Measurements from ENCODE around the gene SNCB. TPM values are rescaled to one million over a fixed set of nuclear protein-coding genes. Genes with fewer than 3 reads are reported as not detected.

Gene SNCB
- total RNA-seq, 1 experiment from 2014 or later: 6.8 TPM

DNA sequence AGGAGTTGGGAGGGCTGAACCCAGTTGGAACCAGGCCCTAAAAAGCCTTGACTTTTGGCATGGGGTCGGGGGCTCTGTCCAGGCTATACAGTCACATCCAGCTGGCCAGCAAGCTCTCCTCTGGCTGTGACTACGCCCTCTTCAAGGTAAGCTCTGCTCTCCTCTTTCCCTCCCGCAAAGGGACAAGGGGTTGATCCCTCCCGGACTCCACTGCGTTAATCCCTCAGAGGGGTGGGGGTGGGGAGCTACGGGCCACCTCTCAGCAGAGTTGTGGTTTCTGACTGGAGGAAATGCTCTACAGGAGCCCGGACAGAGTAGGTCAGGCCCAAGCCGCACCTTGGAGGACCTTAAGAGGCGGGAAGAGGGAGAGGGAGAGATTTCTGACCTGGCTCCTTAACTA is 14.0 kb upstream of the SNCB start:
- H3K4me1 Mint-ChIP-seq: peaks cover 30% of the 10 kb centered on the region
- no peak overlapping the region for H3K4me3 Mint-ChIP-seq
- TF ChIP-seq, protein P1, sequence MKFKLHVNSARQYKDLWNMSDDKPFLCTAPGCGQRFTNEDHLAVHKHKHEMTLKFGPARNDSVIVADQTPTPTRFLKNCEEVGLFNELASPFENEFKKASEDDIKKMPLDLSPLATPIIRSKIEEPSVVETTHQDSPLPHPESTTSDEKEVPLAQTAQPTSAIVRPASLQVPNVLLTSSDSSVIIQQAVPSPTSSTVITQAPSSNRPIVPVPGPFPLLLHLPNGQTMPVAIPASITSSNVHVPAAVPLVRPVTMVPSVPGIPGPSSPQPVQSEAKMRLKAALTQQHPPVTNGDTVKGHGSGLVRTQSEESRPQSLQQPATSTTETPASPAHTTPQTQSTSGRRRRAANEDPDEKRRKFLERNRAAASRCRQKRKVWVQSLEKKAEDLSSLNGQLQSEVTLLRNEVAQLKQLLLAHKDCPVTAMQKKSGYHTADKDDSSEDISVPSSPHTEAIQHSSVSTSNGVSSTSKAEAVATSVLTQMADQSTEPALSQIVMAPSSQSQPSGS (CRISPR knock-in tag; IDR thresholded peaks at IDR 0.05; ENCODE audit: borderline replicate concordance, low read depth): no peak
- TF ChIP-seq FOXP1 (CRISPR knock-in tag; IDR thresholded peaks at IDR 0.05; ENCODE audit: borderline replicate concordance): no peak
- no peak for TF ChIP-seq GRHL2 (CRISPR knock-in tag; IDR thresholded peaks at IDR 0.05; ENCODE audit: insufficient replicate concordance, severe bottlenecking)
- no peak for TF ChIP-seq ZNF263 (CRISPR knock-in tag; IDR thresholded peaks at IDR 0.05; ENCODE audit: low read depth)
- no peak for TF ChIP-seq GTF2I (CRISPR knock-in tag; conservative IDR thresholded peaks at IDR 0.05)
- TF ChIP-seq JAZF1 (CRISPR knock-in tag; IDR thresholded peaks at IDR 0.05): no peak
- TF ChIP-seq ETV6 (CRISPR knock-in tag; IDR thresholded peaks at IDR 0.05): no peak
- TF ChIP-seq, protein P2, sequence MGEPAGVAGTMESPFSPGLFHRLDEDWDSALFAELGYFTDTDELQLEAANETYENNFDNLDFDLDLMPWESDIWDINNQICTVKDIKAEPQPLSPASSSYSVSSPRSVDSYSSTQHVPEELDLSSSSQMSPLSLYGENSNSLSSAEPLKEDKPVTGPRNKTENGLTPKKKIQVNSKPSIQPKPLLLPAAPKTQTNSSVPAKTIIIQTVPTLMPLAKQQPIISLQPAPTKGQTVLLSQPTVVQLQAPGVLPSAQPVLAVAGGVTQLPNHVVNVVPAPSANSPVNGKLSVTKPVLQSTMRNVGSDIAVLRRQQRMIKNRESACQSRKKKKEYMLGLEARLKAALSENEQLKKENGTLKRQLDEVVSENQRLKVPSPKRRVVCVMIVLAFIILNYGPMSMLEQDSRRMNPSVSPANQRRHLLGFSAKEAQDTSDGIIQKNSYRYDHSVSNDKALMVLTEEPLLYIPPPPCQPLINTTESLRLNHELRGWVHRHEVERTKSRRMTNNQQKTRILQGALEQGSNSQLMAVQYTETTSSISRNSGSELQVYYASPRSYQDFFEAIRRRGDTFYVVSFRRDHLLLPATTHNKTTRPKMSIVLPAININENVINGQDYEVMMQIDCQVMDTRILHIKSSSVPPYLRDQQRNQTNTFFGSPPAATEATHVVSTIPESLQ (CRISPR knock-in tag; IDR thresholded peaks at IDR 0.05): no peak
- no peak for TF ChIP-seq ZNF671 (CRISPR knock-in tag; IDR thresholded peaks at IDR 0.05)
- TF ChIP-seq, protein P3, sequence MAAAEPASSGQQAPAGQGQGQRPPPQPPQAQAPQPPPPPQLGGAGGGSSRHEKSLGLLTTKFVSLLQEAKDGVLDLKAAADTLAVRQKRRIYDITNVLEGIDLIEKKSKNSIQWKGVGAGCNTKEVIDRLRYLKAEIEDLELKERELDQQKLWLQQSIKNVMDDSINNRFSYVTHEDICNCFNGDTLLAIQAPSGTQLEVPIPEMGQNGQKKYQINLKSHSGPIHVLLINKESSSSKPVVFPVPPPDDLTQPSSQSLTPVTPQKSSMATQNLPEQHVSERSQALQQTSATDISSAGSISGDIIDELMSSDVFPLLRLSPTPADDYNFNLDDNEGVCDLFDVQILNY (CRISPR knock-in tag; IDR thresholded peaks at IDR 0.05): no peak
- TF ChIP-seq NFE2L1 (CRISPR knock-in tag; IDR thresholded peaks at IDR 0.05): no peak
- TF ChIP-seq FOXK1 (CRISPR knock-in tag; IDR thresholded peaks at IDR 0.05): no peak
- TF ChIP-seq PRRX2 (CRISPR knock-in tag; IDR thresholded peaks at IDR 0.05): no peak
- TF ChIP-seq FOXJ3 (CRISPR knock-in tag; IDR thresholded peaks at IDR 0.05; ENCODE audit: borderline replicate concordance): no peak
- no peak for TF ChIP-seq SP1 (CRISPR knock-in tag; conservative IDR thresholded peaks at IDR 0.05)
- no peak for TF ChIP-seq ZNF423 (CRISPR knock-in tag; IDR thresholded peaks at IDR 0.05)
- TF ChIP-seq ZBTB21 (CRISPR knock-in tag; IDR thresholded peaks at IDR 0.05; ENCODE audit: borderline replicate concordance): no peak
- ChIA-PET POLR2A (interaction anchor here (0.6 kb wide), 1 partner anchor 168 kb away, joined by 4 read pairs; no protein-coding TSS in a partner anchor), CTCF (interaction anchor here (0.7 to 1.8 kb wide), 2 partner anchors 16 to 282 kb away, joined by 3 to 9 read pairs; no protein-coding TSS in a partner anchor)
- ATAC-seq (no peak), DNase-seq (ENCODE audit: low spot score) (no peak)
- H3K27ac Mint-ChIP-seq: no peak overlapping the region
- no peaks in the 10 kb centered on the region; the same call in 1 of the 2 replicates for H3K27me3 Mint-ChIP-seq (ENCODE audit: low read depth)
- no peaks in the 10 kb centered on the region for H3K36me3 Mint-ChIP-seq
- no peaks in the 10 kb centered on the region for H3K9me3 Mint-ChIP-seq

DNA sequence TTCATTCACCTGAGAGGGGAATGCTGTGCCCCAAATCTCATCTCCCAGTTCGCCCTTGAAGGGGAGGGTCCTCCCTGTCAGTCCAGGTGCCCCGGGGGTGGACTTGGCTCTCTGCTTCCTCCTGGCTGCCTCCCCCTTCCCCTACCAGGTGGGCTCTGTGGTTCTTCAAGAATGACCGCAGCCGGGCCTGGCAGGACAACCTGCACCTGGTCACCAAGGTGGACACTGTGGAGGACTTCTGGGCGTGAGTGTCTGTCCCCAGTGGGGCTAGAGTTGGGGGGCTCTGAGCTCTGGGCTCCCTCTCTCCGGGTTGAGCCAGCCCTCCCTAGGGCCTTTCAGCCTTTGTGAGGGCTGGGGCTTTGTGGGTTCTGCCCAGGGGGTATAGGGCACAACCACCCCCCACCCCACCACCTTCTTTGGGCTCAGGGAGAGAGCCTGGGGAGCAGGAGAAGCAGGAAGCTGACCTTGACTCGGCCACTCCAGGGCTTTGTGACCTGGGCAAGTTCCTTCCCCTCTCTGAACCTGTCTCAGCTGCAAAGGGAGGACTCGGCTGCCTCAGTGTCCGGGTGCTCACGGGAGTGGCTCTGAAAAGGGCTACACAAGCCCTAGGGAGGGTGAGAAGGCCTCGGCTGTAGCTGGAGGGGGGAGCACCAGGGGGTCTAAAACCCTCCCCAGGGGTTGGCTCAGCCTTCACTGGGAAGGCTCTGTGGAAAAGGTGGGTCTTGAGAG is 13.3 kb upstream of the SNCB start:
- no peak for ATAC-seq
- no peak for DNase-seq (ENCODE audit: low spot score)
- no peaks in the 10 kb centered on the region; the same call in 1 of the 2 replicates for H3K27me3 Mint-ChIP-seq (ENCODE audit: low read depth)
- TF ChIP-seq CREB1 (CRISPR knock-in tag; IDR thresholded peaks at IDR 0.05) (no peak), TCF7 (CRISPR knock-in tag; IDR thresholded peaks at IDR 0.05; ENCODE audit: low read depth) (no peak), ATF1 (CRISPR knock-in tag; IDR thresholded peaks at IDR 0.05) (no peak)
- H3K27ac Mint-ChIP-seq: no peak overlapping the region
- H3K9me3 Mint-ChIP-seq: no peaks in the 10 kb centered on the region
- ChIA-PET CTCF (interaction anchor here (0.7 to 1.8 kb wide), 5 partner anchors 13 to 281 kb away, joined by 3 to 10 read pairs (median 9); partner anchors contain the start of genes EIF4E1B and SNCB), POLR2A (interaction anchor here (0.6 kb wide), 1 partner anchor 169 kb away, joined by 4 read pairs; no protein-coding TSS in a partner anchor)
- no peak overlapping the region for H3K4me3 Mint-ChIP-seq
- peaks cover 30% of the 10 kb centered on the region for H3K4me1 Mint-ChIP-seq
- no peaks in the 10 kb centered on the region for H3K36me3 Mint-ChIP-seq
